ENCODE results near the gene ETS1. TPM values are rescaled to one million over a fixed set of nuclear protein-coding genes. Genes with fewer than 3 reads are reported as not detected.

ETS1 gene
- total RNA-seq, 1 donor from 2014 or later: 45.3 TPM

- no peak for DNase-seq
- TF ChIP-seq CTCF (IDR thresholded peaks at IDR 0.05; ENCODE audit: borderline replicate concordance): no peak
- H3K27ac ChIP-seq (replicated peaks): peak overlapping the region; percentile 97
- H3K4me1 ChIP-seq: peaks cover 100% of the 10 kb centered on the region
- peaks cover 11% of the 10 kb centered on the region for H3K36me3 ChIP-seq
- no peaks in the 10 kb centered on the region for H3K9me3 ChIP-seq (replicated peaks)
- no peaks in the 10 kb centered on the region for H3K27me3 ChIP-seq (ENCODE audit: low read depth)
- peak overlapping the region; percentile 2 for H3K4me3 ChIP-seq
- intact Hi-C loops (cut with micrococcal nuclease): no loop called here
Measured at GRCh38 chr11:128513915-128514681, 73.3 kb downstream of the ETS1 start.

GRCh38 chr11:128512474-128512996, 74.8 kb downstream of the ETS1 start:
- peaks cover 100% of the 10 kb centered on the region for H3K4me1 ChIP-seq
- no peak for TF ChIP-seq CTCF (IDR thresholded peaks at IDR 0.05; ENCODE audit: borderline replicate concordance)

GRCh38 chr11:128511712-128512111, 75.6 kb downstream of the ETS1 start:
- no peak for TF ChIP-seq CTCF (IDR thresholded peaks at IDR 0.05; ENCODE audit: borderline replicate concordance)
- peak overlapping the region; percentile 31 for H3K4me3 ChIP-seq
- peaks cover 100% of the 10 kb centered on the region for H3K4me1 ChIP-seq
- intact Hi-C loops (cut with micrococcal nuclease): no loop called here
- no peaks in the 10 kb centered on the region for H3K27me3 ChIP-seq (ENCODE audit: low read depth)
- DNase-seq: no peak
- peak overlapping the region; percentile 97 for H3K27ac ChIP-seq (replicated peaks)
- H3K36me3 ChIP-seq: peaks cover 11% of the 10 kb centered on the region
- H3K9me3 ChIP-seq (replicated peaks): no peaks in the 10 kb centered on the region

More at GRCh38 chr11:128512474-128512996, 74.8 kb downstream of the ETS1 start:
- H3K27me3 ChIP-seq (ENCODE audit: low read depth): no peaks in the 10 kb centered on the region
- peaks cover 11% of the 10 kb centered on the region for H3K36me3 ChIP-seq
- intact Hi-C loops (cut with micrococcal nuclease): no loop called here
- H3K27ac ChIP-seq (replicated peaks): peak overlapping the region; percentile 97
- no peaks in the 10 kb centered on the region for H3K9me3 ChIP-seq (replicated peaks)
- DNase-seq: no peak
- peak overlapping the region; percentile 31 for H3K4me3 ChIP-seq

- intact Hi-C loops (cut with micrococcal nuclease): no loop called here
- no peaks in the 10 kb centered on the region for H3K27me3 ChIP-seq (ENCODE audit: low read depth)
- peak overlapping the region; percentile 97 for H3K27ac ChIP-seq (replicated peaks)
- peaks cover 11% of the 10 kb centered on the region for H3K36me3 ChIP-seq
- H3K9me3 ChIP-seq (replicated peaks): no peaks in the 10 kb centered on the region
- DNase-seq: no peak
- peaks cover 100% of the 10 kb centered on the region for H3K4me1 ChIP-seq
- no peak overlapping the region for H3K4me3 ChIP-seq
- no peak for TF ChIP-seq CTCF (IDR thresholded peaks at IDR 0.05; ENCODE audit: borderline replicate concordance)
Measured at GRCh38 chr11:128509621-128510389, 77.6 kb downstream of the ETS1 start.

- Histone ChIP-seq H3K36me3 (peaks cover 11% of the 10 kb centered on the region), H3K9me3 (replicated peaks) (no peaks in the 10 kb centered on the region), H3K4me1 (peaks cover 100% of the 10 kb centered on the region), H3K4me3 (no peak overlapping the region), H3K27me3 (ENCODE audit: low read depth) (no peaks in the 10 kb centered on the region), H3K27ac (replicated peaks) (peak overlapping the region; percentile 97)
- no peak for DNase-seq
- intact Hi-C loops (cut with micrococcal nuclease): no loop called here
- TF ChIP-seq CTCF (IDR thresholded peaks at IDR 0.05; ENCODE audit: borderline replicate concordance): no peak
Measured at GRCh38 chr11:128508770-128509510, 78.4 kb downstream of the ETS1 start.

Data from left ventricle myocardium inferior (tissue), 1 donor.